Measurements from ENCODE around the gene HDAC4.

The HDAC4 gene

DNA sequence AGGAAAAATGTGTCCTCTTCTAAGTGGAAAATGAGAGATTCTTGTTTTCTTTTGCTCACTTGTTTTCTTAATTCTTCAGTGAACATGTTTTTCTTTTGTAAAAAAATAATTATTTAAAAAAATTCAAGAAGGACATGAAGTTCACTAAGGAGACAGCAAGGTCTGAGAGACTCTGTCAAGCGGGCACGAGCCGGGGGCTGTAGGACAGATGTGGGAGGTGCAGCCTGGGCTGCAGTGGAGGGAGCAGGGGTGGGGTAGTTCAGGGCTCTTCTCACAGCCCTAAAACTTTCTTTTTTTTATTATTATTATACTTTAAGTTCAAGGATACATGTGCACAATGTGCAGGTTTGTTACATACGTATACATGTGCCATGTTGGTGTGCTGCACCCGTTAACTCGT lies 4.3 kb upstream of the HDAC4 start:
- 0 out of 2 replicates have a peak, but pooled peaks cover 4% of the 10 kb centered on the region for H3K9me3 ChIP-seq (ENCODE audit: low read length)
- no peak overlapping the region for H3K27ac ChIP-seq (ENCODE audit: low read depth, low read length, poor library complexity, severe bottlenecking)
- no peaks in the 10 kb centered on the region; the same call in 1 of the 2 replicates for H3K36me3 ChIP-seq (ENCODE audit: insufficient read depth, low read length)
- H3K27me3 ChIP-seq (ENCODE audit: insufficient read depth, low read length) = peaks cover 11% of the 10 kb centered on the region; the same call in 1 of the 2 replicates
- H3K4me2 ChIP-seq (ENCODE audit: low read length) = no peak overlapping the region
- H4K20me1 ChIP-seq (ENCODE audit: insufficient read depth, low read length) = no peaks in the 10 kb centered on the region
- H3K79me2 ChIP-seq (ENCODE audit: insufficient read depth, low read length) = no peaks in the 10 kb centered on the region
- H2AFZ ChIP-seq (ENCODE audit: low read length) = no peak overlapping the region
- H3F3A ChIP-seq (ENCODE audit: insufficient read depth, low read length) = no peaks in the 10 kb centered on the region
- H3K4me3 ChIP-seq (ENCODE audit: low read depth, low read length, poor library complexity, severe bottlenecking) = no peak overlapping the region
- no peak overlapping the region for H3K9ac ChIP-seq (ENCODE audit: low read length)
- TF ChIP-seq CTCF (IDR thresholded peaks at IDR 0.05; ENCODE audit: low read length) (no peak), EZH2 (IDR thresholded peaks at IDR 0.05; ENCODE audit: borderline replicate concordance, low read length) (no peak)
- no peaks in the 10 kb centered on the region for H3K9me2 ChIP-seq (ENCODE audit: low read depth, low read length)
- peaks cover 11% of the 10 kb centered on the region for H3K4me1 ChIP-seq (ENCODE audit: insufficient read depth, low read length, severe bottlenecking)

DNA sequence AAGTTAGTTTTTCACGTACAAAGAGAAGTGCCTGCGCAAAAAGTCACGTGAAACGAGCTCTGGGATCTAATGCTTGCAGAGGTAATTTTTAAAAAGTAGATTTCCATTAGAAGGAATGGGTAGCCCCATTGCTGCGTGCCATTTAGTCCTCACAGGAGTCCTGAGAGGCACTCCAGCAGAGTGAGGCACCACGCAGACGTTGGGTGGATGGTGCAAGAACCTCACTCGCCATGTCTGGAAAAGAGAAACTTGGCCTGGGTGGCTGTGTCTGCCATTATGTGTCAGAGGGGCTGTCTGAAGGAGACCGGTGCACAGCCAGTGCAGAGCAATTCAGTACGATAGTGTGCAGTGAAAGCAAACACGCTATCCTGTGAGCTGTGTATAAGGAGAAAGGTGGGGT lies 1.8 kb upstream of the HDAC4 start:
- H3F3A ChIP-seq (ENCODE audit: insufficient read depth, low read length) = no peaks in the 10 kb centered on the region
- H3K4me1 ChIP-seq (ENCODE audit: insufficient read depth, low read length, severe bottlenecking) = peaks cover 21% of the 10 kb centered on the region
- no peak overlapping the region for H3K4me3 ChIP-seq (ENCODE audit: low read depth, low read length, poor library complexity, severe bottlenecking)
- TF ChIP-seq CTCF (IDR thresholded peaks at IDR 0.05; ENCODE audit: low read length) (no peak), EZH2 (IDR thresholded peaks at IDR 0.05; ENCODE audit: borderline replicate concordance, low read length) (no peak)
- peaks cover 11% of the 10 kb centered on the region; the same call in 1 of the 2 replicates for H3K27me3 ChIP-seq (ENCODE audit: insufficient read depth, low read length)
- no peaks in the 10 kb centered on the region for H3K79me2 ChIP-seq (ENCODE audit: insufficient read depth, low read length)
- H3K36me3 ChIP-seq (ENCODE audit: insufficient read depth, low read length) = no peaks in the 10 kb centered on the region; the same call in 1 of the 2 replicates
- H2AFZ ChIP-seq (ENCODE audit: low read length) = no peak overlapping the region
- no peaks in the 10 kb centered on the region for H4K20me1 ChIP-seq (ENCODE audit: insufficient read depth, low read length)
- no peak overlapping the region for H3K27ac ChIP-seq (ENCODE audit: low read depth, low read length, poor library complexity, severe bottlenecking)
- no peak overlapping the region for H3K9ac ChIP-seq (ENCODE audit: low read length)
- no peaks in the 10 kb centered on the region for H3K9me2 ChIP-seq (ENCODE audit: low read depth, low read length)
- no peak overlapping the region for H3K4me2 ChIP-seq (ENCODE audit: low read length)
- H3K9me3 ChIP-seq (ENCODE audit: low read length) = 0 out of 2 replicates have a peak, but pooled peaks cover 4% of the 10 kb centered on the region

DNA sequence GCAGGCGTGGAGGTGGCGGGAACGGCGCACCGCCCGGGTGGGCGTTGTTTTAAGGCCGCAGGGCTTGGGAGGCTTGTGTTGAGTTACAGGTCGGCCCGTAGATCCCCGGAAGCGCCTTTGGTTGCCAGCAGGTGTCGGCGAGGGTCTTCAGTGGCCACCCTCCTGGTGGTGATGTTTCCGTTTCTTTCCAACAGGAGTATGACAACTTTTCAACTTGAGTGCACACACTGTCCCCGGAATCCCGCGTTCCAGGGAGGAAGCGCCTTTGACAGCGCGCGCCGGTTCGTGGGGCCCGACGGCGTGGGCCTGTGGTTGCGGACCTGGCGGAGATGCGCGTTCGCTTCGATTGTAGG lies 1.0 kb upstream of the HDAC4 start:
- Histone ChIP-seq H2AFZ (ENCODE audit: low read length) (peak overlapping the region; percentile 57; the same call in 1 of the 2 replicates), H3K9ac (ENCODE audit: low read length) (peak overlapping the region; percentile 89), H3F3A (ENCODE audit: insufficient read depth, low read length) (no peaks in the 10 kb centered on the region), H3K9me2 (ENCODE audit: low read depth, low read length) (no peaks in the 10 kb centered on the region), H3K9me3 (ENCODE audit: low read length) (0 out of 2 replicates have a peak, but pooled peaks cover 4% of the 10 kb centered on the region), H3K4me3 (ENCODE audit: low read depth, low read length, poor library complexity, severe bottlenecking) (peak overlapping the region; percentile 76), H4K20me1 (ENCODE audit: insufficient read depth, low read length) (no peaks in the 10 kb centered on the region), H3K4me1 (ENCODE audit: insufficient read depth, low read length, severe bottlenecking) (peaks cover 21% of the 10 kb centered on the region), H3K36me3 (ENCODE audit: insufficient read depth, low read length) (no peaks in the 10 kb centered on the region; the same call in 1 of the 2 replicates), H3K27ac (ENCODE audit: low read depth, low read length, poor library complexity, severe bottlenecking) (no peak overlapping the region), H3K4me2 (ENCODE audit: low read length) (peak overlapping the region; percentile 93), H3K79me2 (ENCODE audit: insufficient read depth, low read length) (no peaks in the 10 kb centered on the region), H3K27me3 (ENCODE audit: insufficient read depth, low read length) (peaks cover 11% of the 10 kb centered on the region; the same call in 1 of the 2 replicates)
- TF ChIP-seq CTCF (IDR thresholded peaks at IDR 0.05; ENCODE audit: low read length) = 0 out of 2 replicates have a peak, but pooled peaks have one; percentile 7
- TF ChIP-seq EZH2 (IDR thresholded peaks at IDR 0.05; ENCODE audit: borderline replicate concordance, low read length) = no peak
